Measurements from ENCODE around the gene GMPPB. TPM values are rescaled to one million over a fixed set of nuclear protein-coding genes. Genes with fewer than 3 reads are reported as not detected.

Gene GMPPB
- total RNA-seq, 1 donor from 2014 or later: 21.2 TPM

- DNase-seq: no peak
- TF ChIP-seq, protein P1, sequence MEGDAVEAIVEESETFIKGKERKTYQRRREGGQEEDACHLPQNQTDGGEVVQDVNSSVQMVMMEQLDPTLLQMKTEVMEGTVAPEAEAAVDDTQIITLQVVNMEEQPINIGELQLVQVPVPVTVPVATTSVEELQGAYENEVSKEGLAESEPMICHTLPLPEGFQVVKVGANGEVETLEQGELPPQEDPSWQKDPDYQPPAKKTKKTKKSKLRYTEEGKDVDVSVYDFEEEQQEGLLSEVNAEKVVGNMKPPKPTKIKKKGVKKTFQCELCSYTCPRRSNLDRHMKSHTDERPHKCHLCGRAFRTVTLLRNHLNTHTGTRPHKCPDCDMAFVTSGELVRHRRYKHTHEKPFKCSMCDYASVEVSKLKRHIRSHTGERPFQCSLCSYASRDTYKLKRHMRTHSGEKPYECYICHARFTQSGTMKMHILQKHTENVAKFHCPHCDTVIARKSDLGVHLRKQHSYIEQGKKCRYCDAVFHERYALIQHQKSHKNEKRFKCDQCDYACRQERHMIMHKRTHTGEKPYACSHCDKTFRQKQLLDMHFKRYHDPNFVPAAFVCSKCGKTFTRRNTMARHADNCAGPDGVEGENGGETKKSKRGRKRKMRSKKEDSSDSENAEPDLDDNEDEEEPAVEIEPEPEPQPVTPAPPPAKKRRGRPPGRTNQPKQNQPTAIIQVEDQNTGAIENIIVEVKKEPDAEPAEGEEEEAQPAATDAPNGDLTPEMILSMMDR (IDR thresholded peaks at IDR 0.05; ENCODE audit: partially characterized antibody, unreplicated experiment): no peak
- H3K27me3 Mint-ChIP-seq (ENCODE audit: unreplicated experiment): peaks cover 19% of the 10 kb centered on the region
- H3K27ac Mint-ChIP-seq (ENCODE audit: unreplicated experiment): peak overlapping the region; percentile 33
- no peaks in the 10 kb centered on the region for H3K36me3 Mint-ChIP-seq (ENCODE audit: unreplicated experiment)
- peaks cover 16% of the 10 kb centered on the region for H3K9me3 Mint-ChIP-seq (ENCODE audit: unreplicated experiment)
- H3K4me1 Mint-ChIP-seq (ENCODE audit: low read depth, unreplicated experiment): peaks cover 7% of the 10 kb centered on the region
- peak overlapping the region; percentile 94 for H3K4me3 Mint-ChIP-seq (ENCODE audit: unreplicated experiment)
Observed at GRCh38 chr3:49721896-49722781, 1.6 kb downstream of the GMPPB start.

- no peak for DNase-seq
- Mint-ChIP-seq H3K9me3 (ENCODE audit: unreplicated experiment) (peaks cover 16% of the 10 kb centered on the region), H3K4me3 (ENCODE audit: unreplicated experiment) (no peak overlapping the region), H3K36me3 (ENCODE audit: unreplicated experiment) (no peaks in the 10 kb centered on the region), H3K27me3 (ENCODE audit: unreplicated experiment) (peaks cover 19% of the 10 kb centered on the region), H3K4me1 (ENCODE audit: low read depth, unreplicated experiment) (peaks cover 7% of the 10 kb centered on the region), H3K27ac (ENCODE audit: unreplicated experiment) (no peak overlapping the region)
- TF ChIP-seq, protein P1 (IDR thresholded peaks at IDR 0.05; ENCODE audit: partially characterized antibody, unreplicated experiment): no peak
Observed at GRCh38 chr3:49721596-49721895, 2.2 kb downstream of the GMPPB start.

GRCh38 chr3:49720855-49721595 lies 2.7 kb downstream of the GMPPB start:
- Mint-ChIP-seq H3K36me3 (ENCODE audit: unreplicated experiment) (no peaks in the 10 kb centered on the region), H3K27me3 (ENCODE audit: unreplicated experiment) (peaks cover 19% of the 10 kb centered on the region), H3K4me3 (ENCODE audit: unreplicated experiment) (peak overlapping the region; percentile 26), H3K9me3 (ENCODE audit: unreplicated experiment) (peaks cover 16% of the 10 kb centered on the region), H3K27ac (ENCODE audit: unreplicated experiment) (peak overlapping the region; percentile 43), H3K4me1 (ENCODE audit: low read depth, unreplicated experiment) (peaks cover 7% of the 10 kb centered on the region)
- no peak for DNase-seq
- TF ChIP-seq, protein P1 (IDR thresholded peaks at IDR 0.05; ENCODE audit: partially characterized antibody, unreplicated experiment): no peak

- Mint-ChIP-seq H3K27ac (ENCODE audit: unreplicated experiment) (peak within 1 kb of the TSS; percentile 92), H3K27me3 (ENCODE audit: unreplicated experiment) (peaks cover 20% of the 10 kb centered on the region), H3K36me3 (ENCODE audit: unreplicated experiment) (no peaks in the 10 kb centered on the region), H3K9me3 (ENCODE audit: unreplicated experiment) (peaks cover 18% of the 10 kb centered on the region), H3K4me3 (ENCODE audit: unreplicated experiment) (peak within 1 kb of the TSS; percentile 87), H3K4me1 (ENCODE audit: low read depth, unreplicated experiment) (peaks cover 7% of the 10 kb centered on the region)
- TF ChIP-seq, protein P1 (IDR thresholded peaks at IDR 0.05; ENCODE audit: partially characterized antibody, unreplicated experiment): peak; percentile 71
- DNase-seq: peak; percentile 97
Observed at GRCh38 chr3:49719214-49719884, 4.4 kb downstream of the GMPPB start, which contains the start of gene AMIGO3. TSS of gene AMIGO3 (minus strand) at chr3:49719684. CDS start at chr3:49719465, 219 bp downstream.
